ENCODE data around the gene PVALEF. TPM values are rescaled to one million over a fixed set of nuclear protein-coding genes. Genes with fewer than 3 reads are reported as not detected.

PVALEF gene
- total and polyA plus RNA-seq, 2 of the 13 experiments (the other 11 are each of a cell fraction or from before 2014, with no cell fraction given), result 0.18 TPM

GRCh38 chr17:81137248-81137647, 28.1 kb upstream of the PVALEF start:
- ChIA-PET CTCF (ENCODE audit: low intra/inter-chr PET ratio, low total read pairs) (no interaction called here), POLR2A (no interaction called here)
- no peaks in the 10 kb centered on the region for H3K79me2 ChIP-seq (ENCODE audit: insufficient read depth, low read length)
- no peak for ATAC-seq
- TF ChIP-seq ZNF335 (CRISPR knock-in tag; IDR thresholded peaks at IDR 0.05) (no peak), NR2C2 (CRISPR knock-in tag; IDR thresholded peaks at IDR 0.05; ENCODE audit: borderline replicate concordance) (no peak), ZNF710 (CRISPR knock-in tag; IDR thresholded peaks at IDR 0.05; ENCODE audit: borderline replicate concordance) (no peak), ELK4 (CRISPR knock-in tag; IDR thresholded peaks at IDR 0.05; ENCODE audit: borderline replicate concordance) (no peak), ZNF792 (CRISPR knock-in tag; IDR thresholded peaks at IDR 0.05) (no peak), NFKBIZ (CRISPR knock-in tag; IDR thresholded peaks at IDR 0.05) (no peak), PLSCR1 (CRISPR knock-in tag; IDR thresholded peaks at IDR 0.05; ENCODE audit: borderline replicate concordance) (no peak), GPBP1L1 (CRISPR knock-in tag; IDR thresholded peaks at IDR 0.05) (no peak), NCOA2 (CRISPR knock-in tag; IDR thresholded peaks at IDR 0.05) (no peak), AGO1 (IDR thresholded peaks at IDR 0.05; ENCODE audit: low read depth, low read length, poor library complexity, severe bottlenecking) (no peak), PITX1 (CRISPR knock-in tag; IDR thresholded peaks at IDR 0.05) (no peak), ZNF775 (CRISPR knock-in tag; IDR thresholded peaks at IDR 0.05; ENCODE audit: borderline replicate concordance) (no peak), ZNF253 (CRISPR knock-in tag; IDR thresholded peaks at IDR 0.05; ENCODE audit: borderline replicate concordance) (no peak), ZFP37 (CRISPR knock-in tag; IDR thresholded peaks at IDR 0.05; ENCODE audit: borderline replicate concordance) (no peak)
- TF ChIP-seq, protein P1, sequence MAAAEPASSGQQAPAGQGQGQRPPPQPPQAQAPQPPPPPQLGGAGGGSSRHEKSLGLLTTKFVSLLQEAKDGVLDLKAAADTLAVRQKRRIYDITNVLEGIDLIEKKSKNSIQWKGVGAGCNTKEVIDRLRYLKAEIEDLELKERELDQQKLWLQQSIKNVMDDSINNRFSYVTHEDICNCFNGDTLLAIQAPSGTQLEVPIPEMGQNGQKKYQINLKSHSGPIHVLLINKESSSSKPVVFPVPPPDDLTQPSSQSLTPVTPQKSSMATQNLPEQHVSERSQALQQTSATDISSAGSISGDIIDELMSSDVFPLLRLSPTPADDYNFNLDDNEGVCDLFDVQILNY (CRISPR knock-in tag; conservative IDR thresholded peaks at IDR 0.05), result no peak
- TF ChIP-seq, protein P2, sequence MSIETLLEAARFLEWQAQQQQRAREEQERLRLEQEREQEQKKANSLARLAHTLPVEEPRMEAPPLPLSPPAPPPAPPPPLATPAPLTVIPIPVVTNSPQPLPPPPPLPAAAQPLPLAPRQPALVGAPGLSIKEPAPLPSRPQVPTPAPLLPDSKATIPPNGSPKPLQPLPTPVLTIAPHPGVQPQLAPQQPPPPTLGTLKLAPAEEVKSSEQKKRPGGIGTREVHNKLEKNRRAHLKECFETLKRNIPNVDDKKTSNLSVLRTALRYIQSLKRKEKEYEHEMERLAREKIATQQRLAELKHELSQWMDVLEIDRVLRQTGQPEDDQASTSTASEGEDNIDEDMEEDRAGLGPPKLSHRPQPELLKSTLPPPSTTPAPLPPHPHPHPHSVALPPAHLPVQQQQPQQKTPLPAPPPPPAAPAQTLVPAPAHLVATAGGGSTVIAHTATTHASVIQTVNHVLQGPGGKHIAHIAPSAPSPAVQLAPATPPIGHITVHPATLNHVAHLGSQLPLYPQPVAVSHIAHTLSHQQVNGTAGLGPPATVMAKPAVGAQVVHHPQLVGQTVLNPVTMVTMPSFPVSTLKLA (IDR thresholded peaks at IDR 0.05), result no peak
- WGBS (ENCODE audit: low lambda C conversion rate), result 58% methylated on average over 7 of the region's 13 CpGs
- H2AFZ ChIP-seq (ENCODE audit: low read length), result no peak overlapping the region
- no peaks in the 10 kb centered on the region for H3K9me3 ChIP-seq (ENCODE audit: low read length)
- in situ Hi-C loops (cut with HindIII; ENCODE audit: extremely low pct_ligation_motif_present, low pct_unique_long_range_greater_than_20kb), result no loop called here
- no peak overlapping the region for H3K9ac ChIP-seq (ENCODE audit: insufficient read depth, low read depth, low read length)
- no peaks in the 10 kb centered on the region for H3K36me3 ChIP-seq (replicated peaks in 1 of 2; ENCODE audit: control insufficient read depth in 1 of 2, insufficient read depth in 2 of 2, low read length in 2 of 2)
- H3K4me1 ChIP-seq (ENCODE audit: insufficient read depth, low read length), result peaks cover 35% of the 10 kb centered on the region
- FAIRE-seq, result no peak
- BruUV-seq (replicated peaks), result no TSS peak
- no peak overlapping the region for H3K4me2 ChIP-seq (ENCODE audit: low read depth, low read length)
- intact Hi-C loops (cut with micrococcal nuclease; ENCODE audit: unreplicated experiment), result no loop called here
- no peak for DNase-seq (ENCODE audit: low spot score)
- H4K20me1 ChIP-seq (ENCODE audit: insufficient read depth, low read length), result no peaks in the 10 kb centered on the region
- H3K27me3 ChIP-seq (ENCODE audit: control insufficient read depth in 1 of 2, insufficient read depth in 2 of 2, low read length in 2 of 2), result no peaks in the 10 kb centered on the region
- no peak overlapping the region for H3K4me3 ChIP-seq (replicated peaks in 1 of 3; ENCODE audit: insufficient read depth in 1 of 3, low read depth in 2 of 3, low read length in 3 of 3)
- no peak overlapping the region for H3K27ac ChIP-seq (ENCODE audit: extremely low read length, insufficient read depth, low read length)
